Activated CD4-positive, alpha-beta memory T cell treated with anti-CD3 and anti-CD28 coated beads for 36 hours (primary cell): ENCODE results near the gene GPR179. TPM values are rescaled to one million over a fixed set of nuclear protein-coding genes. Genes with fewer than 3 reads are reported as not detected.

ENCODE experiments used
- CTCF ChIA-PET: fragments of 350-600 bp; sonication (Branson Sonifier 250); formaldehyde crosslinking; loops from one replicate; lab custom pipeline; 2021; ENCODE audit warnings: antibody characterized with exemption, inconsistent platforms; lab: Charles Lee
- POLR2A ChIA-PET: fragments of 350-600 bp; sonication (Branson Sonifier 250); formaldehyde crosslinking; loops from one replicate; lab custom pipeline; 2021; ENCODE audit warnings: antibody characterized with exemption; lab: Charles Lee
- DNase-seq: peaks from one replicate; pipeline ENCODE4 v3.0.0-alpha.2; 2020
- H3K27ac Mint-ChIP-seq: one replicate; pipeline ENCODE4 v1.8.0; 2021; ENCODE audit warnings: mixed read lengths
- H3K27me3 Mint-ChIP-seq: one replicate; pipeline ENCODE4 v1.8.0; 2021; ENCODE audit warnings: mixed read lengths
- H3K36me3 Mint-ChIP-seq: one replicate; pipeline ENCODE4 v1.8.0; 2021; ENCODE audit warnings: mixed read lengths
- H3K4me1 Mint-ChIP-seq: one replicate; pipeline ENCODE4 v1.8.0; 2021; ENCODE audit warnings: low read depth, mixed read lengths
- H3K4me3 Mint-ChIP-seq: one replicate; pipeline ENCODE4 v1.8.0; 2021; ENCODE audit warnings: mild to moderate bottlenecking, mixed read lengths
- H3K9me3 Mint-ChIP-seq: one replicate; pipeline ENCODE4 v1.8.0; 2021; ENCODE audit warnings: mixed read lengths
- intact Hi-C: fragments of 100-400 bp; cut with micrococcal nuclease; formaldehyde crosslinking; loops from one replicate; pipeline ENCODE4 v1.15.1; 2023
- total RNA-seq, 2 experiments: library from RNA; stranded (reverse); gene quantifications; one replicate each; pipeline ENCODE4 v1.2.3, GENCODE V29; 2021

Gene GPR179
- total RNA-seq, 2 experiments from 2014 or later, result 0.02 to 0.10 TPM

GRCh38 chr17:38355251-38355650 is 11.5 kb upstream of the GPR179 start:
- Mint-ChIP-seq H3K36me3 (no peaks in the 10 kb centered on the region), H3K4me1 (peaks cover 53% of the 10 kb centered on the region), H3K27me3 (no peaks in the 10 kb centered on the region), H3K9me3 (no peaks in the 10 kb centered on the region), H3K4me3 (no peak overlapping the region), H3K27ac (no peak overlapping the region)
- POLR2A ChIA-PET, result no interaction called here
- CTCF ChIA-PET, result interaction anchor here (1.5 to 12.0 kb wide), 4 partner anchors 28 to 154 kb away, joined by 4 to 265 read pairs (median 4); no protein-coding TSS in a partner anchor
- intact Hi-C loops, result no loop called here
- no peak for DNase-seq

- intact Hi-C loops, result no loop called here
- Mint-ChIP-seq H3K4me1 (peaks cover 57% of the 10 kb centered on the region), H3K27ac (no peak overlapping the region), H3K9me3 (no peaks in the 10 kb centered on the region), H3K27me3 (no peaks in the 10 kb centered on the region), H3K36me3 (no peaks in the 10 kb centered on the region), H3K4me3 (no peak overlapping the region)
- no peak for DNase-seq
- POLR2A ChIA-PET, result interaction anchor here (0.9 to 1.5 kb wide), 2 partner anchors 10 to 500 kb away, joined by 3 to 4 read pairs; no protein-coding TSS in a partner anchor
- CTCF ChIA-PET, result interaction anchor here (0.7 to 12.0 kb wide), 6 partner anchors 23 to 317 kb away, joined by 3 to 265 read pairs (median 4); no protein-coding TSS in a partner anchor
Observed at GRCh38 chr17:38354466-38354865, 10.7 kb upstream of the GPR179 start.

- Mint-ChIP-seq H3K27me3 (no peaks in the 10 kb centered on the region), H3K9me3 (no peaks in the 10 kb centered on the region), H3K4me3 (peak overlapping the region; percentile 71), H3K27ac (no peak overlapping the region), H3K4me1 (peaks cover 61% of the 10 kb centered on the region), H3K36me3 (no peaks in the 10 kb centered on the region)
- CTCF ChIA-PET, result interaction anchor here (0.7 to 12.0 kb wide), 9 partner anchors 20 to 204 kb away, joined by 3 to 265 read pairs (median 5); no protein-coding TSS in a partner anchor
- POLR2A ChIA-PET, result interaction anchor here (0.9 to 1.5 kb wide), 4 partner anchors 9 to 745 kb away, joined by 3 to 4 read pairs (median 3); partner anchors contain the start of gene SYNRG
- DNase-seq, result no peak
- intact Hi-C loops, result no loop called here
Observed at GRCh38 chr17:38353668-38354067, 9.9 kb upstream of the GPR179 start.

- POLR2A ChIA-PET, result interaction anchor here (0.6 to 2.2 kb wide), 5 partner anchors 9 to 744 kb away, joined by 3 to 5 read pairs (median 3); partner anchors contain the start of gene SYNRG
- intact Hi-C loops, result no loop called here
- no peak for DNase-seq
- H3K27me3 Mint-ChIP-seq, result no peaks in the 10 kb centered on the region
- no peaks in the 10 kb centered on the region for H3K9me3 Mint-ChIP-seq
- no peak overlapping the region for H3K27ac Mint-ChIP-seq
- CTCF ChIA-PET, result interaction anchor here (0.5 to 12.0 kb wide), 7 partner anchors 20 to 335 kb away, joined by 3 to 265 read pairs (median 5); no protein-coding TSS in a partner anchor
- H3K4me1 Mint-ChIP-seq, result peaks cover 61% of the 10 kb centered on the region
- H3K36me3 Mint-ChIP-seq, result no peaks in the 10 kb centered on the region
- peak overlapping the region; percentile 71 for H3K4me3 Mint-ChIP-seq
Observed at GRCh38 chr17:38353086-38353604, 9.4 kb upstream of the GPR179 start.

- H3K4me3 Mint-ChIP-seq, result peak overlapping the region; percentile 71
- peak; percentile 39 for DNase-seq
- intact Hi-C loops, result no loop called here
- no peak overlapping the region for H3K27ac Mint-ChIP-seq
- no peaks in the 10 kb centered on the region for H3K36me3 Mint-ChIP-seq
- POLR2A ChIA-PET, result interaction anchor here (0.6 to 2.2 kb wide), 4 partner anchors 12 to 744 kb away, joined by 3 to 5 read pairs (median 3); partner anchors contain the start of gene SYNRG
- no peaks in the 10 kb centered on the region for H3K9me3 Mint-ChIP-seq
- H3K27me3 Mint-ChIP-seq, result no peaks in the 10 kb centered on the region
- CTCF ChIA-PET, result interaction anchor here (0.5 to 12.0 kb wide), 7 partner anchors 19 to 336 kb away, joined by 3 to 265 read pairs (median 5); no protein-coding TSS in a partner anchor
- H3K4me1 Mint-ChIP-seq, result peaks cover 58% of the 10 kb centered on the region
Observed at GRCh38 chr17:38352245-38353085, 8.7 kb upstream of the GPR179 start.

GRCh38 chr17:38351412-38352222 is 7.9 kb upstream of the GPR179 start, which contains the start of gene SOCS7:
Gene SOCS7, plus strand, starts transcription at chr17:38351844. Its CDS starts 209 bp downstream, at chr17:38352053.
- intact Hi-C loops, result no loop called here
- no peaks in the 10 kb centered on the region for H3K27me3 Mint-ChIP-seq
- peak; percentile 93 for DNase-seq
- H3K9me3 Mint-ChIP-seq, result no peaks in the 10 kb centered on the region
- H3K4me1 Mint-ChIP-seq, result peaks cover 50% of the 10 kb centered on the region
- peak within 1 kb of the TSS; percentile 94 for H3K4me3 Mint-ChIP-seq
- no peaks in the 10 kb centered on the region for H3K36me3 Mint-ChIP-seq
- peak within 1 kb of the TSS; percentile 90 for H3K27ac Mint-ChIP-seq
- POLR2A ChIA-PET, result interaction anchor here (2.2 kb wide), 1 partner anchor 13 kb away, joined by 5 read pairs; no protein-coding TSS in a partner anchor
- CTCF ChIA-PET, result interaction anchor here (0.7 to 12.0 kb wide), 5 partner anchors 29 to 316 kb away, joined by 3 to 265 read pairs (median 4); no protein-coding TSS in a partner anchor

- no peaks in the 10 kb centered on the region for H3K9me3 Mint-ChIP-seq
- H3K4me1 Mint-ChIP-seq, result peaks cover 41% of the 10 kb centered on the region
Observed at GRCh38 chr17:38350035-38350434, 6.3 kb upstream of the GPR179 start.

GRCh38 chr17:38349097-38349730 is 5.5 kb upstream of the GPR179 start:
- intact Hi-C loops, result loop anchor here (1.0 to 5.0 kb wide), 2 partner anchors 65 to 143 kb away; no protein-coding TSS in a partner anchor
- Mint-ChIP-seq H3K4me1 (peaks cover 33% of the 10 kb centered on the region), H3K36me3 (no peaks in the 10 kb centered on the region), H3K4me3 (no peak overlapping the region), H3K27me3 (peaks cover 2% of the 10 kb centered on the region), H3K27ac (no peak overlapping the region), H3K9me3 (no peaks in the 10 kb centered on the region)
- ChIA-PET POLR2A (interaction anchor here (0.7 to 1.9 kb wide), 4 partner anchors 10 to 66 kb away, joined by 3 to 7 read pairs (median 4); no protein-coding TSS in a partner anchor), CTCF (interaction anchor here (0.6 to 12.0 kb wide), 37 partner anchors 9 to 321 kb away, joined by 3 to 265 read pairs (median 5); partner anchors contain the start of gene ARHGAP23)
- peak; percentile 92 for DNase-seq

More at GRCh38 chr17:38350035-38350434, 6.3 kb upstream of the GPR179 start:
- ChIA-PET CTCF (interaction anchor here (0.7 to 12.0 kb wide), 19 partner anchors 11 to 320 kb away, joined by 3 to 265 read pairs (median 8); no protein-coding TSS in a partner anchor), POLR2A (interaction anchor here (0.9 to 1.9 kb wide), 3 partner anchors 51 to 66 kb away, joined by 3 to 7 read pairs (median 6); no protein-coding TSS in a partner anchor)
- Mint-ChIP-seq H3K36me3 (no peaks in the 10 kb centered on the region), H3K27me3 (no peaks in the 10 kb centered on the region), H3K4me3 (peak overlapping the region; percentile 11), H3K27ac (no peak overlapping the region)
- DNase-seq, result no peak
- intact Hi-C loops, result no loop called here

GRCh38 chr17:38345743-38346142 is 2.0 kb upstream of the GPR179 start:
- intact Hi-C loops, result loop anchor here (5.0 kb wide), 1 partner anchor 147 kb away; no protein-coding TSS in a partner anchor
- ChIA-PET POLR2A (interaction anchor here (0.7 kb wide), 1 partner anchor 1234 kb away, joined by 3 read pairs; no protein-coding TSS in a partner anchor), CTCF (interaction anchor here (0.9 to 12.0 kb wide), 3 partner anchors 24 to 75 kb away, joined by 3 to 265 read pairs (median 3); no protein-coding TSS in a partner anchor)
- H3K27me3 Mint-ChIP-seq, result peaks cover 6% of the 10 kb centered on the region
- H3K4me1 Mint-ChIP-seq, result peaks cover 13% of the 10 kb centered on the region
- no peaks in the 10 kb centered on the region for H3K9me3 Mint-ChIP-seq
- H3K4me3 Mint-ChIP-seq, result no peak overlapping the region
- H3K36me3 Mint-ChIP-seq, result no peaks in the 10 kb centered on the region
- H3K27ac Mint-ChIP-seq, result no peak overlapping the region
- no peak for DNase-seq

- Mint-ChIP-seq H3K9me3 (no peaks in the 10 kb centered on the region), H3K36me3 (no peaks in the 10 kb centered on the region), H3K27ac (no peak overlapping the region), H3K4me3 (no peak overlapping the region), H3K4me1 (peaks cover 4% of the 10 kb centered on the region), H3K27me3 (peaks cover 6% of the 10 kb centered on the region)
- POLR2A ChIA-PET, result interaction anchor here (1.1 kb wide), 1 partner anchor 9 kb away, joined by 3 read pairs; no protein-coding TSS in a partner anchor
- no peak for DNase-seq
- CTCF ChIA-PET, result interaction anchor here (1.2 to 1.4 kb wide), 2 partner anchors 17 to 70 kb away, joined by 4 read pairs; no protein-coding TSS in a partner anchor
- intact Hi-C loops, result no loop called here
Observed at GRCh38 chr17:38344420-38344745, 627 bp upstream of the GPR179 start.
